ENCODE data around the gene NUDCD3. TPM values are rescaled to one million over a fixed set of nuclear protein-coding genes. Genes with fewer than 3 reads are reported as not detected.
A peak's percentile ranks its signal among the peaks of the same experiment; 100 is the strongest.
"Not testable (repeated sequence)": the region's sequence is repeated elsewhere in the genome, so short reads cannot be mapped to it uniquely, and the experiment has no call there.

Gene NUDCD3
- total RNA-seq, 2 experiments from 2014 or later: 91.0 to 97.5 TPM

- POLR2A ChIA-PET: no interaction called here
- H3K36me3 Mint-ChIP-seq (ENCODE audit: low read depth): peaks cover 3% of the 10 kb centered on the region
- CTCF ChIA-PET: interaction anchor here (0.7 kb wide), 1 partner anchor 18 kb away, joined by 5 read pairs; no protein-coding TSS in a partner anchor
These were observed 20.8 kb upstream of the NUDCD3 start for GRCh38 chr7:44511236-44511635.

GRCh38 chr7:44508328-44509030 lies 18.0 kb upstream of the NUDCD3 start:
- peaks cover 9% of the 10 kb centered on the region for H3K27me3 Mint-ChIP-seq
- no peak overlapping the region for H3K27ac Mint-ChIP-seq
- H3K9me3 Mint-ChIP-seq: peaks cover 17% of the 10 kb centered on the region
- H3K4me3 Mint-ChIP-seq: no peak overlapping the region
- ChIA-PET POLR2A (interaction anchor here (1.1 kb wide), 1 partner anchor 19 kb away, joined by 3 read pairs; no protein-coding TSS in a partner anchor), CTCF (interaction anchor here (1.2 kb wide), 1 partner anchor 9 kb away, joined by 3 read pairs; no protein-coding TSS in a partner anchor)
- peaks cover 3% of the 10 kb centered on the region for H3K36me3 Mint-ChIP-seq (ENCODE audit: low read depth)
- peaks cover 2% of the 10 kb centered on the region for H3K4me1 Mint-ChIP-seq
- DNase-seq: no peak

More at GRCh38 chr7:44511236-44511635, 20.8 kb upstream of the NUDCD3 start:
- Mint-ChIP-seq H3K9me3 (peaks cover 7% of the 10 kb centered on the region), H3K4me3 (no peak overlapping the region), H3K27me3 (peaks cover 4% of the 10 kb centered on the region), H3K4me1 (no peaks in the 10 kb centered on the region), H3K27ac (no peak overlapping the region)
- no peak for DNase-seq

- Mint-ChIP-seq H3K9me3 (peaks cover 17% of the 10 kb centered on the region), H3K27me3 (peaks cover 13% of the 10 kb centered on the region)
- CTCF ChIA-PET; H3K4me3 Mint-ChIP-seq; H3K36me3 Mint-ChIP-seq (ENCODE audit: low read depth); H3K27ac Mint-ChIP-seq; H3K4me1 Mint-ChIP-seq; DNase-seq: not testable (repeated sequence)
- POLR2A ChIA-PET: interaction anchor here (1.1 kb wide), 1 partner anchor 17 kb away, joined by 3 read pairs; no protein-coding TSS in a partner anchor
These were observed 16.3 kb upstream of the NUDCD3 start for GRCh38 chr7:44506592-44507288.

- H3K9me3 Mint-ChIP-seq: peaks cover 17% of the 10 kb centered on the region
- ChIA-PET POLR2A (interaction anchor here (1.1 kb wide), 1 partner anchor 16 kb away, joined by 3 read pairs; no protein-coding TSS in a partner anchor), CTCF (no interaction called here)
- no peak for DNase-seq
- peaks cover 3% of the 10 kb centered on the region for H3K36me3 Mint-ChIP-seq (ENCODE audit: low read depth)
- H3K4me3 Mint-ChIP-seq: no peak overlapping the region
- no peak overlapping the region for H3K27ac Mint-ChIP-seq
- peaks cover 2% of the 10 kb centered on the region for H3K4me1 Mint-ChIP-seq
- peaks cover 13% of the 10 kb centered on the region for H3K27me3 Mint-ChIP-seq
These were observed 15.1 kb upstream of the NUDCD3 start for GRCh38 chr7:44505595-44505994.

- no peaks in the 10 kb centered on the region for H3K9me3 Mint-ChIP-seq
- H3K27me3 Mint-ChIP-seq: peaks cover 14% of the 10 kb centered on the region
- no peaks in the 10 kb centered on the region for H3K4me1 Mint-ChIP-seq
- H3K27ac Mint-ChIP-seq: no peak overlapping the region
- POLR2A ChIA-PET: interaction anchor here (1.0 to 1.4 kb wide), 2 partner anchors 9 to 75 kb away, joined by 3 to 4 read pairs; partner anchors contain the start of genes DDX56 and NUDCD3
- no peak overlapping the region for H3K4me3 Mint-ChIP-seq
- DNase-seq: no peak
- H3K36me3 Mint-ChIP-seq (ENCODE audit: low read depth): no peaks in the 10 kb centered on the region
- CTCF ChIA-PET: no interaction called here
These were observed 7.9 kb upstream of the NUDCD3 start for GRCh38 chr7:44498230-44498954.

GRCh38 chr7:44497155-44498027 lies 6.9 kb upstream of the NUDCD3 start:
- POLR2A ChIA-PET: interaction anchor here (0.6 to 1.4 kb wide), 2 partner anchors 76 to 385 kb away, joined by 3 read pairs; partner anchors contain the start of gene DDX56
- no peak overlapping the region for H3K4me3 Mint-ChIP-seq
- CTCF ChIA-PET: no interaction called here
- DNase-seq: no peak
- H3K27me3 Mint-ChIP-seq: peaks cover 11% of the 10 kb centered on the region
- H3K4me1 Mint-ChIP-seq: no peaks in the 10 kb centered on the region
- H3K36me3 Mint-ChIP-seq (ENCODE audit: low read depth): no peaks in the 10 kb centered on the region
- H3K27ac Mint-ChIP-seq: no peak overlapping the region
- no peaks in the 10 kb centered on the region for H3K9me3 Mint-ChIP-seq

GRCh38 chr7:44496385-44496784 lies 5.9 kb upstream of the NUDCD3 start:
- no peak for DNase-seq
- no peaks in the 10 kb centered on the region for H3K9me3 Mint-ChIP-seq
- H3K36me3 Mint-ChIP-seq (ENCODE audit: low read depth): no peaks in the 10 kb centered on the region
- peaks cover 11% of the 10 kb centered on the region for H3K27me3 Mint-ChIP-seq
- no peak overlapping the region for H3K4me3 Mint-ChIP-seq
- POLR2A ChIA-PET: interaction anchor here (1.0 kb wide), 1 partner anchor 32 kb away, joined by 3 read pairs; no protein-coding TSS in a partner anchor
- H3K27ac Mint-ChIP-seq: no peak overlapping the region
- H3K4me1 Mint-ChIP-seq: peaks cover under 1% of the 10 kb centered on the region
- CTCF ChIA-PET: no interaction called here

GRCh38 chr7:44494960-44495359 lies 4.5 kb upstream of the NUDCD3 start:
- Mint-ChIP-seq H3K4me3 (no peak overlapping the region), H3K27ac (no peak overlapping the region), H3K27me3 (peaks cover 11% of the 10 kb centered on the region), H3K4me1 (peaks cover 8% of the 10 kb centered on the region), H3K36me3 (ENCODE audit: low read depth) (no peaks in the 10 kb centered on the region), H3K9me3 (no peaks in the 10 kb centered on the region)
- no peak for DNase-seq
- ChIA-PET POLR2A (no interaction called here), CTCF (no interaction called here)

- H3K36me3 Mint-ChIP-seq (ENCODE audit: low read depth): peaks cover 19% of the 10 kb centered on the region
- H3K9me3 Mint-ChIP-seq: no peaks in the 10 kb centered on the region
- POLR2A ChIA-PET: interaction anchor here (0.7 to 3.8 kb wide), 20 partner anchors 9 to 621 kb away, joined by 3 to 38 read pairs (median 7); partner anchors contain the start of genes DBNL, DDX56, H2AZ2 and OGDH
- peak overlapping the region; percentile 85 for H3K27ac Mint-ChIP-seq
- DNase-seq: no peak
- H3K27me3 Mint-ChIP-seq: peaks cover 7% of the 10 kb centered on the region
- peak overlapping the region; percentile 81 for H3K4me3 Mint-ChIP-seq
- CTCF ChIA-PET: interaction anchor here (0.8 to 2.9 kb wide), 9 partner anchors 13 to 355 kb away, joined by 3 to 15 read pairs (median 4); partner anchors contain the start of gene YKT6
- peaks cover 37% of the 10 kb centered on the region for H3K4me1 Mint-ChIP-seq
These were observed 771 bp upstream of the NUDCD3 start for GRCh38 chr7:44491229-44491628.

- ChIA-PET POLR2A (interaction anchor here (0.6 to 3.8 kb wide), 45 partner anchors 9 to 1279 kb away, joined by 3 to 38 read pairs (median 4); partner anchors contain the start of genes DBNL, DDX56, H2AZ2 and OGDH), CTCF (interaction anchor here (0.6 to 2.9 kb wide), 14 partner anchors 10 to 358 kb away, joined by 3 to 15 read pairs (median 4); partner anchors contain the start of genes H2AZ2 and TMED4)
- no peak for DNase-seq
- H3K9me3 Mint-ChIP-seq: no peaks in the 10 kb centered on the region
- H3K4me1 Mint-ChIP-seq: peaks cover 48% of the 10 kb centered on the region
- H3K36me3 Mint-ChIP-seq (ENCODE audit: low read depth): peaks cover 29% of the 10 kb centered on the region
- peak overlapping the region; percentile 85 for H3K27ac Mint-ChIP-seq
- H3K27me3 Mint-ChIP-seq: peaks cover 2% of the 10 kb centered on the region
- H3K4me3 Mint-ChIP-seq: peak overlapping the region; percentile 81
These were observed 505 bp downstream of the NUDCD3 start for GRCh38 chr7:44489955-44490350.

GRCh38 chr7:44488955-44489354 lies 1.5 kb downstream of the NUDCD3 start:
- no peak for DNase-seq
- ChIA-PET CTCF (interaction anchor here (0.8 to 2.9 kb wide), 5 partner anchors 9 to 359 kb away, joined by 3 to 15 read pairs (median 4); partner anchors contain the start of gene H2AZ2), POLR2A (interaction anchor here (0.8 to 3.8 kb wide), 15 partner anchors 9 to 1280 kb away, joined by 3 to 38 read pairs (median 6); partner anchors contain the start of genes DBNL, DDX56, H2AZ2 and TBRG4)
- Mint-ChIP-seq H3K4me3 (peak overlapping the region; percentile 81), H3K36me3 (ENCODE audit: low read depth) (peaks cover 38% of the 10 kb centered on the region), H3K27ac (peak overlapping the region; percentile 85), H3K4me1 (peaks cover 53% of the 10 kb centered on the region), H3K27me3 (no peaks in the 10 kb centered on the region), H3K9me3 (peaks cover 3% of the 10 kb centered on the region)

All from activated CD4-positive, alpha-beta memory T cell treated with anti-CD3 and anti-CD28 coated beads, Interleukin-2, amount 10 ng/mL, durations not matched to agents 7 days and 5 days (primary cell).